Dermis blood vessel endothelial cell (primary cell): ENCODE results near the gene ALOX5. TPM values are rescaled to one million over a fixed set of nuclear protein-coding genes. Genes with fewer than 3 reads are reported as not detected.
"Not testable (repeated sequence)": the region's sequence is repeated elsewhere in the genome, so short reads cannot be mapped to it uniquely, and the experiment has no call there.

Experiments
- DNase-seq: peaks from one replicate; pipeline ENCODE4 v3.0.0; 2010
- total RNA-seq: library from RNA; depleted of rRNA; stranded (reverse); fragments of >200 nt; gene quantifications from 2 replicates; pipeline ENCODE4 v1.2.3, GENCODE V29; 2014

ALOX5 gene
- 0.34 and 0.60 TPM in 2 replicates for total RNA-seq

DNA sequence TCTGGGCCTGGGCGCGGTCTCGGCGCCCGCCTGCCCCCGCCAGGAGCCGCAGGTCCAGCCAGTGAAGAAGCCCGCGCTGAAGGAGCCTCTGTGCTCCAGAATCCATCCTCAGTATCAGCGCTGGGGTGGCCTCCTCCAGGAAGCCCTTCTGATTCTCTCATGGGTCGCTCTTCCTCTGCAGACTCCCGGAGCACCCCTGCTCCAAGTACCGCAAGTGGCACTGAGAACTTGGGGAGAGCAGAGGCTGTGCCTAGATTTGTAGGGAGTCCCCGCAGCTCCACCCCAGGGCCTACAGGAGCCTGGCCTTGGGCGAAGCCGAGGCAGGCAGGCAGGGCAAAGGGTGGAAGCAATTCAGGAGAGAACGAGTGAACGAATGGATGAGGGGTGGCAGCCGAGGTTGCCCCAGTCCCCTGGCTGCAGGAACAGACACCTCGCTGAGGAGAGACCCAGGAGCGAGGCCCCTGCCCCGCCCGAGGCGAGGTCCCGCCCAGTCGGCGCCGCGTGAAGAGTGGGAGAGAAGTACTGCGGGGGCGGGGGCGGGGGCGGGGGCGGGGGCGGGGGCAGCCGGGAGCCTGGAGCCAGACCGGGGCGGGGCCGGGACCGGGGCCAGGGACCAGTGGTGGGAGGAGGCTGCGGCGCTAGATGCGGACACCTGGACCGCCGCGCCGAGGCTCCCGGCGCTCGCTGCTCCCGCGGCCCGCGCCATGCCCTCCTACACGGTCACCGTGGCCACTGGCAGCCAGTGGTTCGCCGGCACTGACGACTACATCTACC is at the start of gene ALOX5:
Gene ALOX5 (plus strand): TSS at position 641 of the 774 bp plus-strand sequence. CDS start 64 bp downstream, at position 705.
- DNase-seq, result no peak

DNA sequence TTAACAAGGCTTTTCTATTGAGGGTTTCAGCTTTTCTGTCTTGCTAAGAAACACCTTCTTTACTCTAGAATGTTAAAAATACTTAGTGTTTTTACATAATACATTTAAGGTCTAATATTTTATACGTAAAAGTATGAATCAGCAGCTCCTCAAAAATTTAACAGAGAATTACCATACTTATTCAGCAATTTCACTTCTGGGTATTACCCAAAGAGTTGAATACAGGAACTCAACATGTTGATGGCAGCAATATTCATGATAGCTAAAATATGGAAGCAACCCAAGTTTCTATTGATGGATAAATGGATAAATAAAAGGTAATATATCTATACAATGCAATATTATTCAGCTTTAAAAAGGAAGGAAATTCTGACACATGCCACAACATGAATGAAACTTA is 48.9 kb upstream of the ALOX5 start:
- no peak for DNase-seq

DNA sequence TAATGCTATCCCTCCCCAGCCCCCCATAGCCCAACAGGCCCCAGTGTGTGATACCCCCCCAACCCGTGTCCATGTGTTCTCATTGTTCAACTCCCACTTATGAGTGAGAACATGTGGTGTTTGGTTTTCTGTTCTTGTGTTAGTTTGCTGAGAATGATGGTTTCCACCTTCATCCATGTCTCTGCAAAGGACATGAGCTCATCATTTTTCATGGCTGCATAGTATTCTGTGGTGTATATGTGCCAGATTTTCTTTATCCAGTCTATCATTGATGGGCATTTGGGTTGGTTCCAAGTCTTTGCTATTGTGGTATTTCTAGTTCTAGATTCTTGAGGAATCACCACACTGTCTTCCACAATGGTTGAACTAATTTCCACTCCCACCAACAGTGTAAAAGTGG is 47.2 kb upstream of the ALOX5 start:
- not testable (repeated sequence) for DNase-seq

GRCh38 chr10:45331824-45332223 is 42.2 kb upstream of the ALOX5 start:
- DNase-seq, result not testable (repeated sequence)

- DNase-seq, result no peak
These were observed 34.1 kb upstream of the ALOX5 start for GRCh38 chr10:45339894-45340293.

DNA sequence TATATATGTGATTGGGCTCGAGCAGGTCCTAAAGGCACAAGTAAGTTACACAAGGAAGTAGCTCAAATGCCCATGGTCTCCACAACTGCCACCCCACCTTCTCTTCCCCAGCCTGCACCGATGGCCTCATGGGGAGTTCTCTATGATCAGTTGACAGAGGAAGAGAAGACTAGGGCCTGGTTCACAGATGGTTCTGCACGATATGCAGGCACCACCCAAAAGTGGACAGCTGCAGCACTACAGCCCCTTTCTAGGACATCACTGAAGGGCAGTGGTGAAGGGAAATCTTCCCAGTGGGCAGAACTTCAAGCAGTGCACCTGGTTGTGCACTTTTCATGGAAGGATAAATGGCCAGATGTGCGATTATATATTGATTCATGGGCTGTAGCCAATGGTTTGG is 33.6 kb upstream of the ALOX5 start:
- DNase-seq, result not testable (repeated sequence)

GRCh38 chr10:45346652-45347335 is 27.2 kb upstream of the ALOX5 start:
- not testable (repeated sequence) for DNase-seq

DNA sequence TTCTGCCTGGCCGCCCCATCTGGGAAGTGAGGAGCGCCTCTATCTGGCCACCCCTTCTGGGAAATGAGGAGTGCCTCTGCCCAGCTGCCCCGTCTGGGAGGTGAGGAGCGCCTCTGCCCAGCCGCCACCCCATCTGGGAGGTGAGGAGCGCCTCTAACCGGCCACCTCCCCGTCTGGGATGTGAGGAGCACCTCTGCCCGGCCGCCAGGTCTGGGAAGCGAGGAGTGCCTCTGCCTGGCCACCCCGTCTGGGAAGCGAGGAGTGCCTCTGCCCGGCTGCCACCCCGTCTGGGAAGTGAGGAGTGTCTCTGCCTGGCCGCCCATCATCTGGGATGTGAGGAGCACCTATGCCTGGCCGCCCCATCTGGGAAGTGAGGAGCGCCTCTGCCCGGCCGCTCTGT is 26.6 kb upstream of the ALOX5 start:
- DNase-seq, result not testable (repeated sequence)

DNA sequence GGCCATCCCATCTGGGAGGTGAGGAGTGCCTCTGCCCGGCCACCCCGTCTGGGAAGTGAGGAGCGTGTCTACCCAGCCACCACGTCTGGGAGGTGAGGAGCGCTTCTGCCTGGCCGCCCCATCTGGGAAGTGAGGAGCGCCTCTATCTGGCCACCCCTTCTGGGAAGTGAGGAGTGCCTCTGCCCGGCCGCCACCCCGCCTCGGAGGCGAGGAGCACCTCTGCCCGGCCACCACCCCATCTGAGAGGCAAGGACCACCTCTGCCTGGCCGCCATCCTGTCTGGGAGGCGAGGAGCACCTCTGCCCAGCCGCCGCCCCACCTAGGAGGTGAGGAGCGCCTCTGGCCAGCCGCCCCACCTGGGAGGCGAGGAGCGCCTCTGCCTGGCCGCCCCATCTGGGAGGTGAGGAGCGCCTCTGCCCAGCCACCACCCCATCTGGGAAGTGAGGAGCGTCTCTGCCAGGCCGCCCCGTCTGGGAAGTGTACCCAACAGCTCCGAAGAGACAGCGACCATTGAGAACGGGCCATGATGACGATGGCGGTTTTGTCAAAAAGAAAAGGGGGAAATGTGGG is 25.7 kb upstream of the ALOX5 start:
- DNase-seq, result not testable (repeated sequence)

DNA sequence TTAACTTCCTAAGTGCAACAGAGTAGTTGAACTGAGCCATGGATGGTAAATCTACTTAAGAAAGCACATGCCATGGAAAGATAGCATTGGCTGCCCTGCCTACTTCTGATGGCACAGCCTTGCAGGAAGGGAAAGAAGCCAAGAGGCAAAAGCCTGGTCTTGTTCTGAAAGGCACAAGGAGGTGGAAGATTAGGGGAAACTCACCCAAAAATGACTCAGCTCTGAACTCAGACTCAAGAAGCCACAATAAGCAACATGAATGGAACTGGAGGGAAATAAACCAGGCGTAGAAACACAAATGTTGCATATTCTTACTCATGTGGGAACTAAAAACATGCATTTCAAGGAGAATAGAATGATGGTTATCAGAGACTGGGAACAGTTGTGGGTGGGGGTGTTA is 20.8 kb upstream of the ALOX5 start:
- DNase-seq, result no peak

- DNase-seq, result no peak
These were observed 19.8 kb upstream of the ALOX5 start for GRCh38 chr10:45354261-45354660.

DNA sequence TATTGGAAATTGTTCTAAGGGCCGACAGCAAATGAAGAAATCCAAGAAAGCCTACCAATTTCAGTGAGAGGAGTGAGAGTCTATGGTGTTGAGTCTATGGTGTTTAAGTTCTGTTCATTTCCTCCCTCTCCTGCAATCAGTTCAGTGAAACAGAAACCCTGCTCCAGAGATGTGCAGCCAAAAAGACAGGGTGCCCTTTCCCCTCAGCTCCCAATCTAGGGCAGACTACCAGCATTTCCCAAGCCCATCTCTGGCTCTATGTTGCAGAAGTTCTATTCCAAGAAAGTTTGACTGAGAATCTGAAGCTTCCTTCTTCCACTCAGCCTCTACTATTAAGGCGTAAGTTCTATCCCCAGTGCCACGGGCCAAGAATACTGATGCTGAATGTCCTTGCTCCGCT is 18.5 kb upstream of the ALOX5 start:
- no peak for DNase-seq

GRCh38 chr10:45358961-45359360 is 15.1 kb upstream of the ALOX5 start:
- DNase-seq, result not testable (repeated sequence)

- not testable (repeated sequence) for DNase-seq
These were observed 11.8 kb upstream of the ALOX5 start for GRCh38 chr10:45361983-45362799.

GRCh38 chr10:45367643-45368042 is 6.4 kb upstream of the ALOX5 start:
- not testable (repeated sequence) for DNase-seq

GRCh38 chr10:45368181-45368580 is 5.8 kb upstream of the ALOX5 start:
- DNase-seq, result no peak

- no peak for DNase-seq
These were observed 3.6 kb upstream of the ALOX5 start for GRCh38 chr10:45370202-45370955.

- no peak for DNase-seq
These were observed 2.5 kb upstream of the ALOX5 start for GRCh38 chr10:45371560-45371959.

GRCh38 chr10:45372251-45372951 is 1.6 kb upstream of the ALOX5 start:
- no peak for DNase-seq

DNA sequence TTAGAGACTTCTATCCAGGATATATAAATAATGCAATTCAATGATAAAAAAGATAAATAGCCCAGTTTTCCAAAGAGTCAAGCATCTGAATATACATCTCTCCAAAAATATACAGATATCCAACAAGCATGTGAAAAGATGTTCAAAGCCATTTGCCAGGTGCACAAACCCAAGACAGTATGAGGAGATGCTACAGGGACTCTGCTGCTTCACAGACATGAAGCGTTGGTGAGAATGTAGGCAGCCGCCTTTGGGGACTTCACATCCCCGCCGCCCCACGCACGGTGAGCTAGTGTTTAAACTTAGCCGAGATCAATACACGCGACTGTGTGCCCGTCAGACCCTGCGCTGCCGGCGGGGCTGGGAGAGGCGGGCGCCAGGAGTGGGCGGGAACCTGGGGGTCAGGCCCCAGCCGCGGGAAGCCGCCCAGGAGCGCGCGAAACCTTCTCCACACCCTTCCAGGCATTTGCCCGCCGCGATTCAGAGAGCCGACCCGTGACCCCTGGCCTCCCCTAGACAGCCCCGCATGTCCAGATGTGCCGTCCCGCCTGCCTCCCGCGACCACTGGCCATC is 927 bp upstream of the ALOX5 start:
- no peak for DNase-seq
